HFFc6 (cell line): Measurements from ENCODE around the gene TMEM40. TPM values are rescaled to one million over a fixed set of nuclear protein-coding genes. Genes with fewer than 3 reads are reported as not detected.
"Not testable (repeated sequence)": the region's sequence is repeated elsewhere in the genome, so short reads cannot be mapped to it uniquely, and the experiment has no call there.

Source experiments
- DNase-seq: peaks from one replicate; pipeline ENCODE4 v3.0.0-alpha.2; 2018
- H3K27ac Mint-ChIP-seq: 2 replicates; pipeline ENCODE4 v1.8.0; 2020; ENCODE audit warnings: mild to moderate bottlenecking, mixed read lengths
- H3K27me3 Mint-ChIP-seq: 2 replicates; pipeline ENCODE4 v1.8.0; 2021; ENCODE audit warnings: mild to moderate bottlenecking, moderate library complexity, mixed read lengths; ENCODE audit not compliant: insufficient read depth
- H3K36me3 Mint-ChIP-seq: 2 replicates; pipeline ENCODE4 v1.8.0; 2021; ENCODE audit warnings: low read depth, mixed read lengths
- H3K4me1 Mint-ChIP-seq: 2 replicates; pipeline ENCODE4 v1.8.0; 2020; ENCODE audit warnings: low read depth, mixed read lengths
- H3K4me3 Mint-ChIP-seq: 2 replicates; pipeline ENCODE4 v1.8.0; 2020; ENCODE audit warnings: mild to moderate bottlenecking, moderate library complexity, mixed read lengths
- H3K9me3 Mint-ChIP-seq: 2 replicates; pipeline ENCODE4 v1.8.0; 2020; ENCODE audit warnings: mild to moderate bottlenecking, mixed read lengths
- CTCF ChIP-seq: fragments of 200-600 bp; sonication (generic); IDR thresholded peaks from 2 replicates; pipeline ENCODE4 v1.5.0; 2021; ENCODE audit warnings: antibody characterized with exemption, mild to moderate bottlenecking
- total RNA-seq, 6 experiments: library from RNA; stranded (reverse); fragmentation: NEBNext Ultra II Directional; extraction: Animal tissue kit (Norgen Biotek cat#: 25700); gene quantifications; 2 replicates in 1 of 6; 3 replicates in 5 of 6; pipeline ENCODE4 v1.2.3, GENCODE V29; 2021

Gene TMEM40
- total RNA-seq, 6 experiments from 2014 or later, result 0.32 to 0.40 (median 0.36) TPM; not detected in 3

GRCh38 chr3:12725436-12725835 is 33.6 kb downstream of the TMEM40 start:
- Mint-ChIP-seq H3K36me3 (peaks cover 5% of the 10 kb centered on the region; the same call in 1 of the 2 replicates), H3K4me1 (peaks cover 16% of the 10 kb centered on the region), H3K4me3 (no peak overlapping the region), H3K9me3 (peaks cover 9% of the 10 kb centered on the region), H3K27me3 (peaks cover 4% of the 10 kb centered on the region), H3K27ac (no peak overlapping the region)
- no peak for TF ChIP-seq CTCF
- DNase-seq, result no peak

- DNase-seq, result no peak
- no peak for TF ChIP-seq CTCF
- H3K9me3 Mint-ChIP-seq, result peaks cover 9% of the 10 kb centered on the region
- no peak overlapping the region for H3K4me3 Mint-ChIP-seq
- peaks cover 5% of the 10 kb centered on the region; the same call in 1 of the 2 replicates for H3K36me3 Mint-ChIP-seq
- no peak overlapping the region for H3K27ac Mint-ChIP-seq
- peaks cover 17% of the 10 kb centered on the region for H3K4me1 Mint-ChIP-seq
- peaks cover 4% of the 10 kb centered on the region for H3K27me3 Mint-ChIP-seq
Observed at GRCh38 chr3:12724794-12725193, 34.3 kb downstream of the TMEM40 start.

- not testable (repeated sequence) for H3K27ac Mint-ChIP-seq, H3K36me3 Mint-ChIP-seq, H3K4me3 Mint-ChIP-seq, H3K9me3 Mint-ChIP-seq, H3K27me3 Mint-ChIP-seq
- DNase-seq, result peak; percentile 28
- H3K4me1 Mint-ChIP-seq, result peaks cover 17% of the 10 kb centered on the region
Observed at GRCh38 chr3:12723362-12723761, 35.7 kb downstream of the TMEM40 start.

- Mint-ChIP-seq H3K4me1 (peaks cover 17% of the 10 kb centered on the region), H3K4me3 (no peak overlapping the region), H3K36me3 (peaks cover 5% of the 10 kb centered on the region; the same call in 1 of the 2 replicates), H3K27me3 (peaks cover 2% of the 10 kb centered on the region), H3K9me3 (peaks cover 9% of the 10 kb centered on the region), H3K27ac (no peak overlapping the region)
- no peak for TF ChIP-seq CTCF
- no peak for DNase-seq
Observed at GRCh38 chr3:12722226-12722625, 36.8 kb downstream of the TMEM40 start.

GRCh38 chr3:12719984-12720898 is 38.8 kb downstream of the TMEM40 start:
- Mint-ChIP-seq H3K4me3 (peak overlapping the region; percentile 85), H3K9me3 (peaks cover 9% of the 10 kb centered on the region), H3K27ac (peak overlapping the region; percentile 81), H3K27me3 (peaks cover 2% of the 10 kb centered on the region), H3K36me3 (peaks cover 5% of the 10 kb centered on the region; the same call in 1 of the 2 replicates), H3K4me1 (peaks cover 25% of the 10 kb centered on the region)
- peak; percentile 95 for TF ChIP-seq CTCF
- peak; percentile 83 for DNase-seq

- peaks cover 9% of the 10 kb centered on the region for H3K9me3 Mint-ChIP-seq
- H3K4me1 Mint-ChIP-seq, result peaks cover 23% of the 10 kb centered on the region
- TF ChIP-seq CTCF, result no peak
- DNase-seq, result no peak
- H3K27me3 Mint-ChIP-seq, result peaks cover 2% of the 10 kb centered on the region
- H3K4me3 Mint-ChIP-seq, result peak overlapping the region; percentile 85
- peaks cover 2% of the 10 kb centered on the region; the same call in 1 of the 2 replicates for H3K36me3 Mint-ChIP-seq
- peak overlapping the region; percentile 81 for H3K27ac Mint-ChIP-seq
Observed at GRCh38 chr3:12719541-12719940, 39.5 kb downstream of the TMEM40 start.
